H9 (cell line): Measurements from ENCODE around the gene CFAP61. TPM values are rescaled to one million over a fixed set of nuclear protein-coding genes. Genes with fewer than 3 reads are reported as not detected.
A peak's percentile ranks its signal among the peaks of the same experiment; 100 is the strongest.

Source experiments
- DNase-seq: peaks from one replicate; pipeline ENCODE4 v3.0.0-alpha.2; 2017
- H2AFZ ChIP-seq: one replicate; pipeline ENCODE4 v1.6.1; 2013; ENCODE audit warnings: mild to moderate bottlenecking, low read length, control low read depth, moderate library complexity
- H2AK5ac ChIP-seq: 2 replicates; pipeline ENCODE4 v1.6.1; 2013; ENCODE audit warnings: low read length, control low read depth, mixed read lengths; ENCODE audit not compliant: insufficient read length
- H2BK120ac ChIP-seq: one replicate; pipeline ENCODE4 v1.6.1; 2013; ENCODE audit warnings: low read depth, mild to moderate bottlenecking, low read length, control low read depth, inconsistent platforms; ENCODE audit not compliant: poor library complexity, severe bottlenecking
- H2BK12ac ChIP-seq: 2 replicates; pipeline ENCODE4 v1.6.1; 2013; ENCODE audit warnings: low read length, control low read depth, mixed read lengths, low read depth; ENCODE audit not compliant: insufficient read length
- H2BK15ac ChIP-seq: 2 replicates; pipeline ENCODE4 v1.6.1; 2013; ENCODE audit warnings: low read depth, low read length, control low read depth
- H2BK20ac ChIP-seq: one replicate; pipeline ENCODE4 v1.6.1; 2013; ENCODE audit warnings: low read depth, mild to moderate bottlenecking, low read length, control low read depth, inconsistent platforms; ENCODE audit not compliant: poor library complexity, severe bottlenecking
- H2BK5ac ChIP-seq: 2 replicates; pipeline ENCODE4 v1.6.1; 2013; ENCODE audit warnings: low read length, control low read depth, mixed read lengths; ENCODE audit not compliant: insufficient read length
- H3K14ac ChIP-seq: 2 replicates; pipeline ENCODE4 v1.6.1; 2013; ENCODE audit warnings: low read length, control low read depth; ENCODE audit not compliant: insufficient read depth
- H3K18ac ChIP-seq: 2 replicates; pipeline ENCODE4 v1.6.1; 2013; ENCODE audit warnings: low read depth, mild to moderate bottlenecking, mixed read lengths, low read length, control low read depth; ENCODE audit not compliant: insufficient read length
- H3K23ac ChIP-seq: 2 replicates; pipeline ENCODE4 v1.6.1; 2013; ENCODE audit warnings: low read length, control low read depth, mixed read lengths, low read depth; ENCODE audit not compliant: insufficient read length
- H3K23me2 ChIP-seq: 2 replicates; pipeline ENCODE4 v1.6.1; 2013; ENCODE audit warnings: low read depth, mild to moderate bottlenecking, mixed read lengths, low read length, control low read depth; ENCODE audit not compliant: insufficient read length, poor library complexity, severe bottlenecking
- H3K27ac ChIP-seq: 2 replicates; pipeline ENCODE4 v1.5.1; 2013; ENCODE audit warnings: low read length, control low read depth, mixed read lengths, low read depth; ENCODE audit not compliant: insufficient read length
- H3K27me3 ChIP-seq: 2 replicates; pipeline ENCODE4 v1.6.1; 2013; ENCODE audit warnings: low read length, control low read depth, inconsistent platforms; ENCODE audit not compliant: insufficient read depth
- H3K4ac ChIP-seq: 2 replicates; pipeline ENCODE4 v1.6.1; 2013; ENCODE audit warnings: low read depth, mild to moderate bottlenecking, control low read depth, inconsistent platforms, low read length, moderate library complexity
- H3K4me1 ChIP-seq: 2 replicates; pipeline ENCODE4 v1.6.1; 2013; ENCODE audit warnings: low read length, control low read depth, inconsistent platforms; ENCODE audit not compliant: insufficient read depth
- H3K4me2 ChIP-seq: 2 replicates; pipeline ENCODE4 v1.6.1; 2013; ENCODE audit warnings: low read length, control low read depth, mixed read lengths; ENCODE audit not compliant: insufficient read length, insufficient read depth
- H3K56ac ChIP-seq: 2 replicates; pipeline ENCODE4 v1.6.1; 2013; ENCODE audit warnings: low read depth, mild to moderate bottlenecking, mixed read lengths, low read length, control low read depth; ENCODE audit not compliant: insufficient read length
- H3K79me1 ChIP-seq: 2 replicates; pipeline ENCODE4 v1.6.1; 2013; ENCODE audit warnings: low read depth, mild to moderate bottlenecking, moderate library complexity, low read length, control low read depth, inconsistent platforms; ENCODE audit not compliant: insufficient read depth, poor library complexity, severe bottlenecking
- H3K79me2 ChIP-seq: 2 replicates; pipeline ENCODE4 v1.6.1; 2013; ENCODE audit warnings: low read length, control low read depth, inconsistent platforms; ENCODE audit not compliant: insufficient read depth
- H3K9ac ChIP-seq: 2 replicates; pipeline ENCODE4 v1.6.1; 2013; ENCODE audit warnings: low read length, control low read depth, mixed read lengths; ENCODE audit not compliant: insufficient read length; ENCODE audit errors: extremely low read depth
- H3K9me3 ChIP-seq: one replicate; pipeline ENCODE4 v1.6.1; 2013; ENCODE audit warnings: low read depth, low read length, inconsistent platforms; ENCODE audit not compliant: control insufficient read depth
- H3T11ph ChIP-seq: one replicate; pipeline ENCODE4 v1.6.1; 2013; ENCODE audit warnings: mild to moderate bottlenecking, low read length, control low read depth, inconsistent platforms
- H4K20me1 ChIP-seq: one replicate; pipeline ENCODE4 v1.6.1; 2013; ENCODE audit not compliant: control insufficient read depth, insufficient read length, insufficient read depth
- H4K5ac ChIP-seq: 2 replicates; pipeline ENCODE4 v1.6.1; 2013; ENCODE audit warnings: low read depth, mild to moderate bottlenecking, mixed read lengths, low read length, control low read depth; ENCODE audit not compliant: insufficient read length
- H4K8ac ChIP-seq: replicated peaks from 2 replicates; pipeline ENCODE4 v1.6.1; 2013; ENCODE audit warnings: low read length, control low read depth, mixed read lengths, low read depth; ENCODE audit not compliant: insufficient read length
- H4K91ac ChIP-seq: 2 replicates; pipeline ENCODE4 v1.6.1; 2013; ENCODE audit warnings: low read depth, mild to moderate bottlenecking, moderate library complexity, mixed read lengths, low read length, control low read depth; ENCODE audit not compliant: insufficient read length
- H3K27ac Mint-ChIP-seq, 3 experiments: 2 replicates in 2 of 3; 3 replicates in 1 of 3; pipeline ENCODE4 v1.8.0; 2020 to 2021; ENCODE audit warnings: mixed read lengths in 3 of 3, mild to moderate bottlenecking in 1 of 3, moderate library complexity in 1 of 3
- H3K27me3 Mint-ChIP-seq: 2 replicates; pipeline ENCODE4 v1.8.0; 2021; ENCODE audit warnings: low read depth, mild to moderate bottlenecking, moderate library complexity, mixed read lengths
- H3K36me3 Mint-ChIP-seq, 3 experiments: 2 replicates in 2 of 3; 3 replicates in 1 of 3; pipeline ENCODE4 v1.8.0; 2020 to 2021; ENCODE audit warnings: low read depth in 3 of 3, mixed read lengths in 3 of 3; ENCODE audit not compliant: insufficient read depth in 1 of 3
- H3K4me1 Mint-ChIP-seq, 2 experiments: 2 replicates each; pipeline ENCODE4 v1.8.0; 2020; ENCODE audit warnings: mixed read lengths in 2 of 2
- H3K4me3 Mint-ChIP-seq, 2 experiments: 2 replicates in 1 of 2; 3 replicates in 1 of 2; pipeline ENCODE4 v1.8.0; 2020 to 2021; ENCODE audit warnings: mild to moderate bottlenecking in 2 of 2, mixed read lengths in 2 of 2, moderate library complexity in 1 of 2
- H3K9me3 Mint-ChIP-seq, 2 experiments: 2 replicates in 1 of 2; 3 replicates in 1 of 2; pipeline ENCODE4 v1.8.0; 2020; ENCODE audit warnings: mild to moderate bottlenecking in 2 of 2, mixed read lengths in 2 of 2, moderate library complexity in 1 of 2
- WGBS: extraction: QIAGEN DNeasy Blood & Tissue Kit; methylation state at CpG from one replicate; pipeline ENCODE4 v1.1.7; 2013; ENCODE audit warnings: missing lambda C conversion rate, low lambda C conversion rate, mixed read lengths; ENCODE audit not compliant: insufficient read length; ENCODE audit errors: extremely low coverage; 5-methylcytosine and 5-hydroxymethylcytosine counted together
- total RNA-seq: library from RNA; stranded (reverse); gene quantifications from 2 replicates; pipeline ENCODE4 v1.2.1, GENCODE V29; 2021
- TF ChIP-seq, protein P1 (sequence below): fragments of 200-600 bp; sonication (generic); conservative IDR thresholded peaks from 3 replicates; pipeline ENCODE4 v1.8.0; 2021; ENCODE audit warnings: antibody characterized with exemption, mild to moderate bottlenecking

CFAP61 gene
- total RNA-seq, 1 experiment from 2014 or later: 0.44 TPM

DNA sequence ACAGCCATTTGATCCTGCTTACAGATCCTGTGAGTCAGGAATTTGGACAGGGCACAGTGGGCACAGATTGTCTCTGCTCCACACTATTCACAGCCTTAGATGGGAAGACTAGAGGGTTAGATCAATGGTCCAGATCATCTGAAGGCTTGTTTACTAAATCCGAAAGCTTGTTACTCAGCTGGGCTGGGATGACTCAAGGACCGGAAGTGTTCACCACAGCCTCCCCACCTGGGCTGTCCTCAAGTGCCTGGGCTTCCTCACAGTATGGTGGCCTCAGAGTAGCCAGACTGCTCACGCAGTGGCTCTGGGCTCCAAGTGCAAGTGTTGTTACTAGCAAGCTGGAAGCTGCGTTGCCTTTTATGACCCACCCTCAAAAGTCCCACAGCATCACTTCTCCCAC, 240.1 kb downstream of the CFAP61 start:
- no peaks in the 10 kb centered on the region for H3K4me1 ChIP-seq
- Mint-ChIP-seq H3K27ac (peak overlapping the region in 1 of 3 experiments; percentile 40; a peak in 1 of 7 replicates), H3K27me3 (peaks cover 3% of the 10 kb centered on the region; the same call in 1 of the 2 replicates), H3K36me3 (no peaks in the 10 kb centered on the region), H3K4me3 (no peak overlapping the region), H3K9me3 (no peaks in the 10 kb centered on the region; a peak in 1 of 5 replicates), H3K4me1 (0 out of 4 replicates have a peak, but pooled peaks cover 0 to 3% of the 10 kb centered on the region in 2 experiments)
- no peak overlapping the region for H4K8ac ChIP-seq
- no peak overlapping the region for H2BK12ac ChIP-seq
- H3K14ac ChIP-seq: no peak overlapping the region
- no peak overlapping the region for H3K4ac ChIP-seq
- H2BK5ac ChIP-seq: no peak overlapping the region
- H2BK20ac ChIP-seq: no peak overlapping the region
- no peak overlapping the region for H4K91ac ChIP-seq
- no peaks in the 10 kb centered on the region for H3K27me3 ChIP-seq
- WGBS: no CpG with 5 or more reads among the region's 4 CpGs
- no peak overlapping the region for H3K9ac ChIP-seq
- no peaks in the 10 kb centered on the region for H3K79me2 ChIP-seq
- no peaks in the 10 kb centered on the region for H3K79me1 ChIP-seq
- H3K18ac ChIP-seq: no peak overlapping the region
- no peak overlapping the region for H4K5ac ChIP-seq
- H3K4me2 ChIP-seq: no peak overlapping the region
- H2BK15ac ChIP-seq: no peak overlapping the region
- no peak overlapping the region for H3K56ac ChIP-seq
- H3K9me3 ChIP-seq: no peaks in the 10 kb centered on the region
- H4K20me1 ChIP-seq: no peaks in the 10 kb centered on the region
- H2AFZ ChIP-seq: no peak overlapping the region
- TF ChIP-seq, protein P1, sequence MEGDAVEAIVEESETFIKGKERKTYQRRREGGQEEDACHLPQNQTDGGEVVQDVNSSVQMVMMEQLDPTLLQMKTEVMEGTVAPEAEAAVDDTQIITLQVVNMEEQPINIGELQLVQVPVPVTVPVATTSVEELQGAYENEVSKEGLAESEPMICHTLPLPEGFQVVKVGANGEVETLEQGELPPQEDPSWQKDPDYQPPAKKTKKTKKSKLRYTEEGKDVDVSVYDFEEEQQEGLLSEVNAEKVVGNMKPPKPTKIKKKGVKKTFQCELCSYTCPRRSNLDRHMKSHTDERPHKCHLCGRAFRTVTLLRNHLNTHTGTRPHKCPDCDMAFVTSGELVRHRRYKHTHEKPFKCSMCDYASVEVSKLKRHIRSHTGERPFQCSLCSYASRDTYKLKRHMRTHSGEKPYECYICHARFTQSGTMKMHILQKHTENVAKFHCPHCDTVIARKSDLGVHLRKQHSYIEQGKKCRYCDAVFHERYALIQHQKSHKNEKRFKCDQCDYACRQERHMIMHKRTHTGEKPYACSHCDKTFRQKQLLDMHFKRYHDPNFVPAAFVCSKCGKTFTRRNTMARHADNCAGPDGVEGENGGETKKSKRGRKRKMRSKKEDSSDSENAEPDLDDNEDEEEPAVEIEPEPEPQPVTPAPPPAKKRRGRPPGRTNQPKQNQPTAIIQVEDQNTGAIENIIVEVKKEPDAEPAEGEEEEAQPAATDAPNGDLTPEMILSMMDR: no peak
- H3T11ph ChIP-seq: no peak overlapping the region
- no peak overlapping the region for H3K23ac ChIP-seq
- no peak overlapping the region for H3K27ac ChIP-seq
- no peak for DNase-seq
- H2BK120ac ChIP-seq: no peak overlapping the region
- no peak overlapping the region for H2AK5ac ChIP-seq
- H3K23me2 ChIP-seq: no peaks in the 10 kb centered on the region
